Measurements from ENCODE around the gene SPARCL1.

SPARCL1 gene

GRCh38 chr4:87540146-87541058, 11.2 kb upstream of the SPARCL1 start:
- DNase-seq, result no peak

GRCh38 chr4:87532907-87533306, 3.7 kb upstream of the SPARCL1 start:
- no peak for DNase-seq

- DNase-seq, result no peak
These were observed 2.9 kb upstream of the SPARCL1 start for GRCh38 chr4:87532109-87532508.

- DNase-seq, result no peak
These were observed 2.4 kb upstream of the SPARCL1 start for GRCh38 chr4:87531621-87532020.

- peak; percentile 18 for DNase-seq
These were observed 1.7 kb upstream of the SPARCL1 start for GRCh38 chr4:87530868-87531267.

GRCh38 chr4:87530229-87530628, 1.1 kb upstream of the SPARCL1 start:
- no peak for DNase-seq

- DNase-seq, result no peak
These were observed 1.6 kb downstream of the SPARCL1 start for GRCh38 chr4:87527431-87528220.

GRCh38 chr4:87525636-87526295, 3.4 kb downstream of the SPARCL1 start:
- no peak for DNase-seq

GRCh38 chr4:87524456-87524855, 4.7 kb downstream of the SPARCL1 start:
- DNase-seq, result no peak

- no peak for DNase-seq
These were observed 5.9 kb downstream of the SPARCL1 start for GRCh38 chr4:87523307-87523706.

- DNase-seq, result no peak
These were observed 7.3 kb downstream of the SPARCL1 start for GRCh38 chr4:87521757-87522374.

GRCh38 chr4:87521319-87521718, 7.9 kb downstream of the SPARCL1 start:
- no peak for DNase-seq

GRCh38 chr4:87517621-87518020, 11.6 kb downstream of the SPARCL1 start:
- no peak for DNase-seq

- no peak for DNase-seq
These were observed 12.5 kb downstream of the SPARCL1 start for GRCh38 chr4:87516683-87517082.

GRCh38 chr4:87512400-87512799, 16.8 kb downstream of the SPARCL1 start:
- DNase-seq, result no peak

- no peak for DNase-seq
These were observed 17.7 kb downstream of the SPARCL1 start for GRCh38 chr4:87511500-87511899.

GRCh38 chr4:87510747-87511146, 18.4 kb downstream of the SPARCL1 start:
- DNase-seq, result no peak

GRCh38 chr4:87506974-87507701, 22.0 kb downstream of the SPARCL1 start:
- peak; percentile 79 for DNase-seq

- peak; percentile 4 for DNase-seq
These were observed 23.3 kb downstream of the SPARCL1 start for GRCh38 chr4:87505862-87506261.

- peak; percentile 5 for DNase-seq
These were observed 26.5 kb downstream of the SPARCL1 start for GRCh38 chr4:87502580-87503238.

GRCh38 chr4:87500092-87500462, 29.1 kb downstream of the SPARCL1 start:
- no peak for DNase-seq
